Astrocyte of the cerebellum (primary cell): ENCODE measurements around the gene ANAPC13.

Experiments
- DNase-seq: peaks from one replicate; pipeline ENCODE4 v3.0.0-alpha.2; 2011; ENCODE audit warnings: low read depth
- H3K4me3 ChIP-seq: 2 replicates; pipeline ENCODE4 v1.5.1; 2011; ENCODE audit warnings: mild to moderate bottlenecking, low read depth, low read length, moderate library complexity
- CTCF ChIP-seq: IDR thresholded peaks from 2 replicates; pipeline ENCODE4 v1.5.1; 2012; ENCODE audit warnings: low read length, low read depth, moderate library complexity, mild to moderate bottlenecking; ENCODE audit errors: missing control alignments
- in situ Hi-C: cut with HindIII; loops from 2 replicates; pipeline ENCODE4 v1.10.0; 2017; ENCODE audit warnings: low sequenced_read_pairs

Gene ANAPC13

DNA sequence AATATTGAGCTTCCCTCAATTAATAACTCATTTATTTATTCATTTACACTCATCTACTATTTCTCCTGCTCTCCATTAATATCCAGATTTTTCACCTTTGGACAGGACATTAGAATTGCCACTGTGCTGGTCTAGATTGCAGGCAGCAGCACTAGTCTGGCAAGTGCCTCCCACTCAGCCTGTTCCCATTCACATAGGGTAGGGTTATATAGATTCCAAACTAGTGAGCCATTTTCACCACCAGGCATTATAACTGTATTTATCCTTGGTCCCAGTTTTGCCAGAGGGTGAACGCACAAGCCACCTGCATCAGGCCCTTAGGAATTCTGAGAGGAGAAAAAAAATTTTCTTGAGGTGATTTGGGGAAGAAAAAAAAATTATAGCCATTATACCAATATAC is 44.5 kb downstream of the ANAPC13 start:
- H3K4me3 ChIP-seq, result no peak overlapping the region
- no peak for DNase-seq
- no peak for TF ChIP-seq CTCF
- in situ Hi-C loops, result no loop called here

DNA sequence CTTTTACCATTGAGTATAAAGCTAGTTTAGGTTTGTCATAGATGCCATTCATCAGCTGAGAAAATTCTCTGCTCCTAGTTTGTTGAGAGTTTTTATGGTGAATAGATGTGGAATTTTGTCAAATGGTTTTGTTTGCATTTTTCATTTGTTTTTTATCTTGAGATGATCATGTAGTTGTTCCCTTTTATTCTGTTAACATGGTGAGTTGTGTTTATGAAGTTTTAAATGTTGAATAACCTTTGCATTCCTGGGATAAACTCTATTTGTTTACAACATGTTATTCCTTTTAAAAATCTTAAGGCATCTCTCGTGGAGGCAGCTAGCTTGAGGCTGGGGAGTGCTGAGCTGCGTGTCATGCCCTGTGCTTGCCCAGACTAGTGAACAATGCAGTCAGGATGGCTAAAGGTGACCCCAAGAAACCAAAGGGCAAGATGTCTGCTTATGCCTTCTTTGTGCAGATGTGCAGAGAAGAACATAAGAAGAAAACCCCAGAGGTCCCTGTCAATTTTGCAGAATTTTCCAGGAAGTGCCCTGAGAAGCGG is 48.5 kb downstream of the ANAPC13 start:
- DNase-seq, result no peak
- in situ Hi-C loops, result no loop called here
- H3K4me3 ChIP-seq, result no peak overlapping the region
- TF ChIP-seq CTCF, result no peak

DNA sequence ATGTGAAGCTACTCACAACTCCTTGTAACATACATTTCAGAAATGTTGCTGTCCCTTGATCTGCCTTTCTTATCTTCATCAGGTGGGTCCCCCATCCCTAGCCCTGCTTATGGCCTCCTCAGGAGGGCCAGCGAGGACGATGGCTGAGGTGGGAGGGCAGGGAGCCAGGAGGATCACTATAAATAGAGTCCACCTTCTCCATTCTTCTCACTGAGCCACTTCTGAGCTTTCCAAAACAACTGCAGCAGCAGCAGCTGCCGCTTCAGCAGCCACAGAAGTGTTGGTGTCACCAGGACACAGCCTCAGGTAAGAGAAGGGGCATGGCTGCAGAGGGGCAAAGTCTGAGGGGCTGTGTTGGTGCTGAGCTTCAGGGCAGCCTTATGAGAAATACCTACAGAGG is 53.5 kb downstream of the ANAPC13 start:
- TF ChIP-seq CTCF, result no peak
- in situ Hi-C loops, result no loop called here
- no peak overlapping the region for H3K4me3 ChIP-seq
- no peak for DNase-seq

DNA sequence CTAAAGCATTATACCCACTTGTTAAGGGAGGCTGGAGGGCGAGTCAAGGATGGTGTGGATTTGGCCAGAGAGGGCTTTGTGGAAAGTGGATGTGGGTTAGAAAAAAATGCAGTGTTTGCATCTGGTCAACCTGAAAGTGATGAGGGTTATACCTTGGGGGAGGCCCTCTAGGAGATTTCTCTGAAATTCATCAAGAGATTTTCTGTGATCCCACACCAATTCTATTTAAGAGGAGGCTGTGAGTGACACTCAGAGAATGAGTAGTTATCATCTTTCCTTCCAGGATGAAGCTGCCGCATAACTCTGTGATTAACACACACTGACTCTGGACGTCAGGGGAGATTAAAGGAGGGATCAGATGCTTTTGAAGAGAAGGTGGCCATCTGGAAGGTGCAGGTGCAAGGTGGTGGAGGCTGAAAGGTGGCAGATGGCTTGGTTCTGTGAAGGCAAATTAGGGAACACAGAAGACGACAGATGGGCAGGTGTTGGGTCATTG is 54.8 kb downstream of the ANAPC13 start:
- no peak for DNase-seq
- no peak for TF ChIP-seq CTCF
- no peak overlapping the region for H3K4me3 ChIP-seq
- in situ Hi-C loops, result no loop called here

GRCh38 chr3:134430174-134430573 is 55.6 kb downstream of the ANAPC13 start:
- peak; percentile 50 for DNase-seq
- TF ChIP-seq CTCF, result no peak
- in situ Hi-C loops, result no loop called here
- H3K4me3 ChIP-seq, result no peak overlapping the region

- in situ Hi-C loops, result no loop called here
- TF ChIP-seq CTCF, result no peak
- H3K4me3 ChIP-seq, result no peak overlapping the region
- DNase-seq, result peak; percentile 50
Measured at GRCh38 chr3:134428401-134428800, 57.4 kb downstream of the ANAPC13 start.
